ENCODE results near the gene DIP2C.
"Not testable (repeated sequence)": the region's sequence is repeated elsewhere in the genome, so short reads cannot be mapped to it uniquely, and the experiment has no call there.

Gene DIP2C

GRCh38 chr10:593421-593820, 96.0 kb downstream of the DIP2C start:
- H3K4me1 ChIP-seq (ENCODE audit: control insufficient read depth, insufficient read depth, low read length) = peaks cover 50% of the 10 kb centered on the region
- peak overlapping the region; percentile 62 for H3K4me3 ChIP-seq (ENCODE audit: low read length)
- H3K9ac ChIP-seq (ENCODE audit: low read length) = peak overlapping the region; percentile 63
- H3K9me3 ChIP-seq (ENCODE audit: control insufficient read depth, low read length) = no peaks in the 10 kb centered on the region
- no peaks in the 10 kb centered on the region for H3K27me3 ChIP-seq (replicated peaks; ENCODE audit: control insufficient read depth, insufficient read depth, low read length)
- DNase-seq (ENCODE audit: low read depth) = no peak
- H3K36me3 ChIP-seq (ENCODE audit: control insufficient read depth, insufficient read depth, low read length, severe bottlenecking) = no peaks in the 10 kb centered on the region

DNA sequence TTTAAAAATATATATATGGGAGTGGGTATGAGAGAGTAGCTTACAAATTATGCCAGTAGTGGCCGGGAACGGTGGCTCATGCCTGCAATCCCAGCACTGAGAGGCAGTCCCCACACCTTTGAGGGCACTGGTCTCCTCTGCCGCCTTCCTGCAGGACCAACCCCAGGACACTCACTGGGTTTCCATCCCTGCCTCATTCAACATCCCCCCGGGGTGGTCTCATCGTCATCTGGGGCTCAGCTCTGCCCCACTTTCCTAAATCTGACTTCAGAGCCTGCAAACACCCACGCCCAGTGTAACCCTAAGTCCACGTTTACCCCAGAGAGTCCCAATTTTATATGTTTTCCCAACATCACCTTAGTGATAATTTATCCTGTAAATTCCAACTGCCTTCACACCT, 96.5 kb downstream of the DIP2C start:
- no peak overlapping the region for H3K9ac ChIP-seq (ENCODE audit: low read length)
- H3K9me3 ChIP-seq (ENCODE audit: control insufficient read depth, low read length) = no peaks in the 10 kb centered on the region
- H3K27me3 ChIP-seq (replicated peaks; ENCODE audit: control insufficient read depth, insufficient read depth, low read length) = no peaks in the 10 kb centered on the region
- H3K36me3 ChIP-seq (ENCODE audit: control insufficient read depth, insufficient read depth, low read length, severe bottlenecking) = no peaks in the 10 kb centered on the region
- DNase-seq (ENCODE audit: low read depth) = no peak
- H3K4me3 ChIP-seq (ENCODE audit: low read length) = no peak overlapping the region
- H3K4me1 ChIP-seq (ENCODE audit: control insufficient read depth, insufficient read depth, low read length) = peaks cover 50% of the 10 kb centered on the region

DNA sequence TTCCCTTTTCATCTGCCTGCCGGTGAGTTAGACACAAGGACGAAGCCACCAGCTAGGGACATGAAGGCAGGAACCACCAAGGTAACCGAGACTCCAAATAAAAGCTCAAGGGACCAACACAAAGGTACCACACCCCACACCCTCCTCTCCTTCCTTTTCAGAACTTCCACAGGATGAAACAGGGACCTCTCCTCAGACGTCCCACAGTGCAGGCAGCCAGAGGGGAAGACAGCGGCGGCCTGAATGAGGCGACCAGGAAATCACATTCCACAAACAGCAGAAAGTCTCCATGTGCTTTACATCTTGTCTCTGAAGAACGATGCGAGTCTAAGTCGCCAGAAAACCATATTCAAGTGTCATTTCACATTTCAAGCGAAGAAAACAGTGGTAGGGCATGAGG, 97.8 kb downstream of the DIP2C start:
- Histone ChIP-seq H3K27me3 (replicated peaks; ENCODE audit: control insufficient read depth, insufficient read depth, low read length) (no peaks in the 10 kb centered on the region), H3K9me3 (ENCODE audit: control insufficient read depth, low read length) (no peaks in the 10 kb centered on the region), H3K4me3 (ENCODE audit: low read length) (no peak overlapping the region), H3K4me1 (ENCODE audit: control insufficient read depth, insufficient read depth, low read length) (peaks cover 42% of the 10 kb centered on the region), H3K36me3 (ENCODE audit: control insufficient read depth, insufficient read depth, low read length, severe bottlenecking) (no peaks in the 10 kb centered on the region), H3K9ac (ENCODE audit: low read length) (no peak overlapping the region)
- no peak for DNase-seq (ENCODE audit: low read depth)

- no peak overlapping the region for H3K4me3 ChIP-seq (ENCODE audit: low read length)
- no peak for DNase-seq (ENCODE audit: low read depth)
- no peaks in the 10 kb centered on the region for H3K9me3 ChIP-seq (ENCODE audit: control insufficient read depth, low read length)
- H3K27me3 ChIP-seq (replicated peaks; ENCODE audit: control insufficient read depth, insufficient read depth, low read length) = no peaks in the 10 kb centered on the region
- peaks cover 41% of the 10 kb centered on the region for H3K4me1 ChIP-seq (ENCODE audit: control insufficient read depth, insufficient read depth, low read length)
- no peak overlapping the region for H3K9ac ChIP-seq (ENCODE audit: low read length)
- no peaks in the 10 kb centered on the region for H3K36me3 ChIP-seq (ENCODE audit: control insufficient read depth, insufficient read depth, low read length, severe bottlenecking)
These were observed 98.7 kb downstream of the DIP2C start for GRCh38 chr10:590721-591120.

DNA sequence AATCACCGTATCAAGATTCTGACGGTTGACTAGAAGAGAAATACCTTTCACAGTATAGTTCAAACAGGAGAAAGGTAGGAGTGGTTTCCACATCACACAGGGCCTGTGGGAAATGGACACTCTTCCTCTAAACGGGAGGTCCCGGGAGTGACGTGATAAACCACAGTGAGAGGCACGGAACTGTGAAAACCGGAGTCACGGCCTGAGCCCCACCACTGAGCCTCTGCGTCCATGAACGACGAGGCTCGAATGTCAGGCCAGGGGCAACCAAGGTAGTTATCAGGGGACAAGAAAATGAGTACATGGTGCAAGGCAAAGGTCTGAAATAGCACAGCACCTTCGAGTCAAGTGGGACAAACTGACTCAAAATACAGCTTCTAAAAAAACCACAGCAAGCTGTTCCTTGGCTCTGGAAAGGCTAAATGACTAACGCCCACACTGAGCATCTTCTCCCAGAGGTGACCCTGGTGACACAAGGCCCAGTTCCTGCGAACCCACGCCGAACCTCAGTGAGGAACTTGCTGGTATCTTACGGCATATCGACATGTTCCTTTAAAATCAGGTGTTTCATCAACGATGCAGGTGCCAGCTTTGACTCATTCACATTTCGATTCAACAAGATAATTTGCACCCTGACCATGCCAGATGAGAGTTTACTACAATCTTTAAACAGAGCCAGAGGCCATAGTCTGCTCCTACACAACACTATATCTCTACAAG, 99.3 kb downstream of the DIP2C start:
- no peaks in the 10 kb centered on the region for H3K36me3 ChIP-seq (ENCODE audit: control insufficient read depth, insufficient read depth, low read length, severe bottlenecking)
- no peak for DNase-seq (ENCODE audit: low read depth)
- no peak overlapping the region for H3K4me3 ChIP-seq (ENCODE audit: low read length)
- peaks cover 41% of the 10 kb centered on the region for H3K4me1 ChIP-seq (ENCODE audit: control insufficient read depth, insufficient read depth, low read length)
- no peaks in the 10 kb centered on the region for H3K9me3 ChIP-seq (ENCODE audit: control insufficient read depth, low read length)
- H3K27me3 ChIP-seq (replicated peaks; ENCODE audit: control insufficient read depth, insufficient read depth, low read length) = no peaks in the 10 kb centered on the region
- H3K9ac ChIP-seq (ENCODE audit: low read length) = no peak overlapping the region

DNA sequence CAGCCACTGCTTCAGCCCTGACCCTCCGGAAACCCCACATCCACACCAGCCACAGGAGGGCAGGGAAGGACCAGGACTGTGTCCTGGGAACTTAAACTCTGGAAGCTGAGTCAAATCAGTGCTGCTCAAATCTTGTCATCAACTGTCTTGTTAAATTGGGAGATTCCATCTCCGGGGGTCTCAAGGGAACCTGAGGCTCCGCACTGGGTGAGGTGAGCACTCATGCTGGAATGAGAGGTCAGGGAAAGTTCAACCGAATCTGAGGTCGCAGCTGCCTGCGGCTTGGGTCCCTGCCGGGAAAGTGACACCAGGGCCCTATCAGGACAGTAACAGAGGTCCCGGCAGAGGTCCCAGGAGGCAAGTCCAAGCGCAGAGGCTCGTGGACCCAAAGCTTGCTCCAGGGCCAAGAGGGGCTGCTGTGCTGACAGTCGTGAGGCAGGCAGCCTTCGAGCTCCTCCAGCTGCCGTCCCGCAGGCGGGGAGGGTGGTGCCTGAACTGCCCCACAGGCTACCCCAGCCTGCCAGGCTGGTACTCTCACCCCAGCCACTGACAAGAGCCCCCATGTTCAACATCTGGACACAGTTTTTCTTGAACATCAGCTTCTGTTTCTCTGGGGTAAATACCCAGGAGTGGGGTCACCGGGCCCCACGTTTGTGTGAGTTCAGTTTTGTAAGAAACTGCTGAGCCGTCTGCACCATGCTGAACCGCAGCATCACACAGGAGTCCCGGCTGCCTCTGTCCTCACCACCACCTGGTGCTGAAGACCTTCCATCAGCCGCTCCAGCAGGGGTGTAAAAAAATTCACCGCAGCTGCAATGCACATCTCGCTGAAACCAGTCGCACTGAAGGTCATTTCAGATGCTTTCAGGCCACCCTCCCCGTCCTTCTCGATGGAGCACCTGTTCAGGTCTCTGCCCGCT, 101.0 kb downstream of the DIP2C start:
- peaks cover 30% of the 10 kb centered on the region for H3K4me1 ChIP-seq (ENCODE audit: control insufficient read depth, insufficient read depth, low read length)
- H3K36me3 ChIP-seq (ENCODE audit: control insufficient read depth, insufficient read depth, low read length, severe bottlenecking) = no peaks in the 10 kb centered on the region
- no peaks in the 10 kb centered on the region for H3K9me3 ChIP-seq (ENCODE audit: control insufficient read depth, low read length)
- no peak overlapping the region for H3K9ac ChIP-seq (ENCODE audit: low read length)
- no peaks in the 10 kb centered on the region for H3K27me3 ChIP-seq (replicated peaks; ENCODE audit: control insufficient read depth, insufficient read depth, low read length)
- no peak overlapping the region for H3K4me3 ChIP-seq (ENCODE audit: low read length)
- DNase-seq (ENCODE audit: low read depth) = no peak

GRCh38 chr10:586716-587115, 102.8 kb downstream of the DIP2C start:
- no peak overlapping the region for H3K4me3 ChIP-seq (ENCODE audit: low read length)
- H3K9me3 ChIP-seq (ENCODE audit: control insufficient read depth, low read length) = no peaks in the 10 kb centered on the region
- no peak for DNase-seq (ENCODE audit: low read depth)
- H3K36me3 ChIP-seq (ENCODE audit: control insufficient read depth, insufficient read depth, low read length, severe bottlenecking) = no peaks in the 10 kb centered on the region
- H3K4me1 ChIP-seq (ENCODE audit: control insufficient read depth, insufficient read depth, low read length) = peaks cover 22% of the 10 kb centered on the region
- no peaks in the 10 kb centered on the region for H3K27me3 ChIP-seq (replicated peaks; ENCODE audit: control insufficient read depth, insufficient read depth, low read length)
- H3K9ac ChIP-seq (ENCODE audit: low read length) = no peak overlapping the region

DNA sequence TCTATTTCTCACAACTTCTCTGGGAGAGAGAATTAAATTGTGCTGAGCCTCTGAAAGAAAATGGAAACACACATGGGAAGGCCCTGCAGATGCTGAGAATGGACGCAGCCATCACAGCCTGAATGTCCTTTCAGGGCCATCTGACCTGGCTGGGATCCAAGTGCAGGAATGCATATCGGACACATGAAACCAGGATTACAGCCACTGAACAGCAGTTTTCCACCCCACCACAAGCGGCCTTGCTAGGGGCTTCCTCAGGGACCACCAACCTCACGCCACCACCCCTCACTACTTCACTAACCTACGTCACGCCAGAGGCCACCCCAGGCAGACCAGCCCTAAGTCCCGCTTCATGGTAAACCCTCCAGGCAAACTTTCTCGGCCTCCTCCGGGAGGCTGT, 103.3 kb downstream of the DIP2C start:
- no peaks in the 10 kb centered on the region for H3K9me3 ChIP-seq (ENCODE audit: control insufficient read depth, low read length)
- H3K27me3 ChIP-seq (replicated peaks; ENCODE audit: control insufficient read depth, insufficient read depth, low read length) = no peaks in the 10 kb centered on the region
- no peak overlapping the region for H3K4me3 ChIP-seq (ENCODE audit: low read length)
- peaks cover 26% of the 10 kb centered on the region for H3K4me1 ChIP-seq (ENCODE audit: control insufficient read depth, insufficient read depth, low read length)
- no peaks in the 10 kb centered on the region for H3K36me3 ChIP-seq (ENCODE audit: control insufficient read depth, insufficient read depth, low read length, severe bottlenecking)
- H3K9ac ChIP-seq (ENCODE audit: low read length) = no peak overlapping the region
- no peak for DNase-seq (ENCODE audit: low read depth)

DNA sequence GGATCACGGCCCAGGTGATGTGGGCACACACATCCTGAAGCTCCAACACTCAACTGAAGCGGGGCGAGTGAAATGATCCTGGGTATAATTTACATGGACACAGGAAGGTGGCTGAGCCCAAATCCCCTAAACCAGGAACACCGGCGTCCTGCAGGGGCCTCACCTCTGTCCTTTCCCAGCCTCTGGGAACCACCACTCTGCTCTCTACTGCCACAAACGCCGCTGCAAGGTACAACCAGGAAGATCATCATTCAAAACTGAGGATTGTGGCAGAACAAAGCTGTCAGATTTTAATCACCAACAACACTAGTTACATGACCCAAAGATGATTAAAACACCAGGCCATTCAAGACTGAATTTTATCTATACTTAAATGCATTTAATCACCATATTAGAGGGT, 104.0 kb downstream of the DIP2C start:
- Histone ChIP-seq H3K36me3 (ENCODE audit: control insufficient read depth, insufficient read depth, low read length, severe bottlenecking) (no peaks in the 10 kb centered on the region), H3K9ac (ENCODE audit: low read length) (no peak overlapping the region), H3K4me3 (ENCODE audit: low read length) (no peak overlapping the region), H3K27me3 (replicated peaks; ENCODE audit: control insufficient read depth, insufficient read depth, low read length) (no peaks in the 10 kb centered on the region), H3K9me3 (ENCODE audit: control insufficient read depth, low read length) (no peaks in the 10 kb centered on the region), H3K4me1 (ENCODE audit: control insufficient read depth, insufficient read depth, low read length) (peaks cover 30% of the 10 kb centered on the region)
- no peak for DNase-seq (ENCODE audit: low read depth)

DNA sequence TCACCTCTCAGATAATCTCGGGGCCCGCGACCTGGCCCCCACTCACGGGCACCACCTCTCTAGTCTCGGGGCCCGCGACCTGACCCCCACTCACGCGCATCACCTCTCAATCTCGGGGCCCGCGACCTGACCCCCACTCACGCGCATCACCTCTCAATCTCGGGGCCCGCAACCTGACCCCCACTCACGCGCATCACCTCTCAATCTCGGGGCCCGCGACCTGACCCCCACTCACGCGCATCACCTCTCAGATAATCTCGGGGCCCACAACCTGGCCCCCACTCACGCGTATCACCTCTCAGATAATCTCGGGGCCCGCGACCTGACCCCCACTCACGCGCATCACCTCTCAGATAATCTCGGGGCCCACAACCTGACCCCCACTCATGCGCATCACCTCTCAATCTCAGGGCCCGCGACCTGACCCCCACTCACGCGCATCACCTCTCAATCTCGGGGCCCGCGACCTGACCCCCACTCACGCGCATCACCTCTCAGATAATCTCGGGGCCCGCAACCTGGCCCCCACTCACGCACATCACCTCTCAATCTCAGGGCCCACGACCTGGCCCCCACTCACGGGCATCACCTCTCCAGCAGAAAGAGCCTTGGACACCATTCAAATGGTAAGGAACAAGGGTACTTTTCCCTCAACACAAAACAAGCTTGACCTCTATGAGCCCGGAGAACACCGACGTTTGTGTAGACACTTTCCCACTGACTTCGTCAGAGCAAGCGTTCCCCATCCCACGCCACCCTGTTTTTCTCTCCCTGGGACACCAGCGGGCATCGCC, 104.8 kb downstream of the DIP2C start:
- H3K9me3 ChIP-seq (ENCODE audit: control insufficient read depth, low read length); H3K9ac ChIP-seq (ENCODE audit: low read length); H3K4me3 ChIP-seq (ENCODE audit: low read length); DNase-seq (ENCODE audit: low read depth); H3K36me3 ChIP-seq (ENCODE audit: control insufficient read depth, insufficient read depth, low read length, severe bottlenecking); H3K27me3 ChIP-seq (replicated peaks; ENCODE audit: control insufficient read depth, insufficient read depth, low read length): not testable (repeated sequence)
- H3K4me1 ChIP-seq (ENCODE audit: control insufficient read depth, insufficient read depth, low read length) = peaks cover 29% of the 10 kb centered on the region

DNA sequence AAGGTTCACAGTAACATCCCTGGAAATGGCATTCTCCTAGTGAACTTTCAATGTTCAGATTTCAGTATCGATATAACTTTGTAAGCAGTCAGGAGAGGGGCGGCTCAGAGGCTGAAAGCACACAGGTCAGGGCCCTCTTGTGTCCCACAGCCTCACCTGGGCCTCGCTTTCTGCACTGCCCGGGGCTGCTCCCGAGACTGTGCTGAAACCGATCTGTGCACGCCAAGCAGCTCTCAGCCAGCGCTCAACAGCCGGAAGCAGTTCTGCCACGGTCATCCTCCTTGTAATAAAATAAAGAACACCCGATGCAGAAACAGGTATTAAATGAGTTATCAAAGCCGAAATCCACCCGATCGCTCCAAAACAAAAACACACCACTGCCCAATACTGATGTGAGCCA, 106.0 kb downstream of the DIP2C start:
- H3K27me3 ChIP-seq (replicated peaks; ENCODE audit: control insufficient read depth, insufficient read depth, low read length) = no peaks in the 10 kb centered on the region
- no peak for DNase-seq (ENCODE audit: low read depth)
- H3K4me3 ChIP-seq (ENCODE audit: low read length) = no peak overlapping the region
- H3K9me3 ChIP-seq (ENCODE audit: control insufficient read depth, low read length) = no peaks in the 10 kb centered on the region
- peaks cover 23% of the 10 kb centered on the region for H3K4me1 ChIP-seq (ENCODE audit: control insufficient read depth, insufficient read depth, low read length)
- no peaks in the 10 kb centered on the region for H3K36me3 ChIP-seq (ENCODE audit: control insufficient read depth, insufficient read depth, low read length, severe bottlenecking)
- H3K9ac ChIP-seq (ENCODE audit: low read length) = no peak overlapping the region

Measured in adipocyte (in vitro differentiated cells).